B cell (primary cell): Measurements from ENCODE around the gene UCN2. TPM values are rescaled to one million over a fixed set of nuclear protein-coding genes. Genes with fewer than 3 reads are reported as not detected.

Experiments
- ATAC-seq: fragments of 200-7000 bp; cut with Tn5 transposase; one replicate; pipeline ENCODE4 v1.10.0; 2021; ENCODE audit warnings: low read depth, mild to moderate bottlenecking, moderate number of reproducible peaks, moderate library complexity
- CTCF ChIA-PET: fragments of 350-600 bp; sonication (Branson Sonifier 250); formaldehyde crosslinking; loops from one replicate; lab custom pipeline; 2021; ENCODE audit warnings: antibody characterized with exemption, inconsistent platforms; lab: Charles Lee
- POLR2A ChIA-PET: fragments of 350-600 bp; sonication (Branson Sonifier 250); formaldehyde crosslinking; loops from one replicate; lab custom pipeline; 2021; ENCODE audit warnings: antibody characterized with exemption; lab: Charles Lee
- DNase-seq: peaks from one replicate; pipeline ENCODE4 v3.0.0; 2013
- H2AFZ ChIP-seq: 2 replicates; pipeline ENCODE4 v1.6.1; 2012; ENCODE audit warnings: mild to moderate bottlenecking, low read depth, low read length; ENCODE audit not compliant: insufficient read depth, poor library complexity, severe bottlenecking
- H3K27ac ChIP-seq, 2 donors: 1 replicate in 1 of 2; 2 replicates in 1 of 2; pipeline ENCODE4 v1.5.1; 2012 to 2013; ENCODE audit warnings: low read length in 2 of 2, mild to moderate bottlenecking in 2 of 2, moderate library complexity in 1 of 2
- H3K27me3 ChIP-seq, 4 experiments: fragments of 200-600 bp in 1 of 4; sonication (generic) in 1 of 4; replicated peaks in 1 of 4; 1 replicate in 2 of 4; 2 replicates in 2 of 4; pipeline versions ENCODE4 v1.6.1 to v1.7.0; 2013 to 2016; ENCODE audit warnings: low read length in 3 of 4, mild to moderate bottlenecking in 2 of 4, mixed read lengths in 1 of 4, moderate library complexity in 1 of 4; ENCODE audit not compliant: insufficient read depth in 4 of 4, control insufficient read depth in 3 of 4; ENCODE audit errors: control extremely low read depth in 1 of 4
- H3K36me3 ChIP-seq, 2 experiments: replicated peaks in 1 of 2; 1 replicate in 1 of 2; 2 replicates in 1 of 2; pipeline versions ENCODE4 v1.6.1 to v1.7.1; 2013; ENCODE audit warnings: low read length in 1 of 2; ENCODE audit not compliant: insufficient read depth in 2 of 2, control insufficient read depth in 1 of 2; ENCODE audit errors: control extremely low read depth in 1 of 2, extremely low read depth in 1 of 2
- H3K4me1 ChIP-seq, 2 donors: fragments of 200-600 bp in 1 of 2; sonication (generic) in 1 of 2; 1 replicate in 1 of 2; 2 replicates in 1 of 2; pipeline versions ENCODE4 v1.5.1 to v1.6.1; 2013 to 2017; ENCODE audit warnings: low read length in 2 of 2; ENCODE audit not compliant: control insufficient read depth in 2 of 2, insufficient read depth in 2 of 2
- H3K4me2 ChIP-seq: replicated peaks from 2 replicates; pipeline ENCODE3; 2012; ENCODE audit warnings: mild to moderate bottlenecking, low read depth, low read length; ENCODE audit not compliant: poor library complexity, severe bottlenecking
- H3K4me3 ChIP-seq, 5 experiments: fragments of 200-600 bp in 1 of 5; sonication (generic) in 1 of 5; 1 replicate in 3 of 5; 2 replicates in 2 of 5; pipeline versions ENCODE4 v1.5.1 to v1.7.0; 2011 to 2016; ENCODE audit warnings: low read length in 4 of 5, mild to moderate bottlenecking in 4 of 5, low read depth in 2 of 5, control low read depth in 1 of 5, moderate library complexity in 1 of 5; ENCODE audit not compliant: insufficient read depth in 1 of 5; ENCODE audit errors: control extremely low read depth in 1 of 5, extremely low read depth in 1 of 5
- H3K79me2 ChIP-seq: fragments of 200-600 bp; sonication (generic); one replicate; pipeline ENCODE4 v1.6.0; 2016; ENCODE audit warnings: low read length; ENCODE audit not compliant: control insufficient read depth, insufficient read depth
- H3K9ac ChIP-seq: fragments of 200-600 bp; sonication (generic); 2 replicates; pipeline ENCODE4 v1.6.1; 2017; ENCODE audit warnings: mild to moderate bottlenecking, low read length, moderate library complexity
- H3K9me3 ChIP-seq, 3 donors: one replicate each; pipeline versions ENCODE4 v1.6.1 to v1.7.1; 2013; ENCODE audit warnings: low read length in 2 of 3; ENCODE audit not compliant: control insufficient read depth in 2 of 3, insufficient read depth in 1 of 3; ENCODE audit errors: control extremely low read depth in 1 of 3
- H4K20me1 ChIP-seq: 2 replicates; pipeline ENCODE4 v1.6.0; 2012; ENCODE audit warnings: mild to moderate bottlenecking, low read length; ENCODE audit not compliant: insufficient read depth, control insufficient read depth, poor library complexity, severe bottlenecking
- H3K27ac Mint-ChIP-seq: one replicate; pipeline ENCODE4 v1.8.0; 2021; ENCODE audit warnings: mixed read lengths
- H3K27me3 Mint-ChIP-seq: one replicate; pipeline ENCODE4 v1.8.0; 2021; ENCODE audit warnings: mixed read lengths
- H3K4me1 Mint-ChIP-seq: one replicate; pipeline ENCODE4 v1.8.0; 2021; ENCODE audit warnings: mixed read lengths
- H3K4me3 Mint-ChIP-seq: one replicate; pipeline ENCODE4 v1.8.0; 2021; ENCODE audit warnings: mixed read lengths
- H3K9me3 Mint-ChIP-seq: one replicate; pipeline ENCODE4 v1.8.0; 2022; ENCODE audit warnings: mixed read lengths; ENCODE audit not compliant: insufficient read depth
- EZH2 ChIP-seq: IDR thresholded peaks from 2 replicates; pipeline ENCODE4 v1.6.1; 2012; ENCODE audit warnings: borderline replicate concordance, low read depth, mild to moderate bottlenecking, moderate library complexity, low read length; ENCODE audit not compliant: insufficient read depth, poor library complexity, severe bottlenecking
- WGBS: methylation state at CpG from one replicate; pipeline ENCODE4 v1.1.5; 2013; ENCODE audit warnings: missing lambda C conversion rate; ENCODE audit not compliant: insufficient coverage; 5-methylcytosine and 5-hydroxymethylcytosine counted together
- intact Hi-C: fragments of 100-400 bp; cut with micrococcal nuclease; formaldehyde crosslinking; loops from one replicate; pipeline ENCODE4 v1.10.0; 2022
- polyA plus RNA-seq: library from polyadenylated mRNA; depleted of rRNA; stranded (reverse); fragments of >200 nt; gene quantifications from 2 replicates; pipeline ENCODE4 v1.2.3, GENCODE V29; 2012
- total RNA-seq, 2 donors: library from RNA; stranded (reverse); fragments of 120-200 nt in 1 of 2; gene quantifications; 1 replicate in 1 of 2; 2 replicates in 1 of 2; pipeline versions ENCODE4 v1.2.3 to v1.2.4, GENCODE V29; 2013 to 2022
- TF ChIP-seq, protein P1 (sequence below): fragments of 200-600 bp; IDR thresholded peaks from one replicate; pipeline ENCODE4 v1.8.0; 2022; ENCODE audit warnings: antibody characterized with exemption, mild to moderate bottlenecking

UCN2 gene
- total and polyA plus RNA-seq, 2 donors (not counting 1 experiment from before 2014, with no cell fraction given): not detected

DNA sequence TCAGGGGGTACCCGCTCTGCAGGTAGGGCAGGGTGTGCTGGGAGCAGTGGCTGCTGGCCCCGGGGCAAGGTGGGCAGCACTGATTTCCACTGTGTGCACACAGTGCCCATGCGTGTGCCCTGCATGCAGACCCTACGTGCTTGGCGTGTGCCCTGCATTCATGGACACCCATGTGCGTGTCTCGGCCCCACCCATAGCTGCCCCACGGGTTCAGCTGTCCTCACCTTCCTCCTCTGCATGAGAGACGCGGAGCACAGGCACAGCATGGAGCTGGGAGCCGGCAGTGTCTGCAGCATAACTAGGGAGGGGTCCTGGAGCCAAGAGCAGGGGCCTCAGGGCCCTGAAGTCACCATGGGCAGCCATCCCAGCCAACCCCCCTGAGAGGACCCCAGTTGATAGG lies 1.6 kb upstream of the UCN2 start:
- DNase-seq (no peak), ATAC-seq (no peak)
- H3K4me2 ChIP-seq: no peak overlapping the region
- TF ChIP-seq EZH2: no peak
- TF ChIP-seq, protein P1, sequence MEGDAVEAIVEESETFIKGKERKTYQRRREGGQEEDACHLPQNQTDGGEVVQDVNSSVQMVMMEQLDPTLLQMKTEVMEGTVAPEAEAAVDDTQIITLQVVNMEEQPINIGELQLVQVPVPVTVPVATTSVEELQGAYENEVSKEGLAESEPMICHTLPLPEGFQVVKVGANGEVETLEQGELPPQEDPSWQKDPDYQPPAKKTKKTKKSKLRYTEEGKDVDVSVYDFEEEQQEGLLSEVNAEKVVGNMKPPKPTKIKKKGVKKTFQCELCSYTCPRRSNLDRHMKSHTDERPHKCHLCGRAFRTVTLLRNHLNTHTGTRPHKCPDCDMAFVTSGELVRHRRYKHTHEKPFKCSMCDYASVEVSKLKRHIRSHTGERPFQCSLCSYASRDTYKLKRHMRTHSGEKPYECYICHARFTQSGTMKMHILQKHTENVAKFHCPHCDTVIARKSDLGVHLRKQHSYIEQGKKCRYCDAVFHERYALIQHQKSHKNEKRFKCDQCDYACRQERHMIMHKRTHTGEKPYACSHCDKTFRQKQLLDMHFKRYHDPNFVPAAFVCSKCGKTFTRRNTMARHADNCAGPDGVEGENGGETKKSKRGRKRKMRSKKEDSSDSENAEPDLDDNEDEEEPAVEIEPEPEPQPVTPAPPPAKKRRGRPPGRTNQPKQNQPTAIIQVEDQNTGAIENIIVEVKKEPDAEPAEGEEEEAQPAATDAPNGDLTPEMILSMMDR: no peak
- H4K20me1 ChIP-seq: no peaks in the 10 kb centered on the region
- peaks cover 7% of the 10 kb centered on the region for H3K4me1 Mint-ChIP-seq
- 95% methylated on average over 11 of the region's 11 CpGs for WGBS
- no peaks in the 10 kb centered on the region for H3K9me3 Mint-ChIP-seq
- ChIA-PET POLR2A (no interaction called here), CTCF (no interaction called here)
- no peaks in the 10 kb centered on the region for H3K79me2 ChIP-seq
- no peaks in the 10 kb centered on the region for H3K27me3 Mint-ChIP-seq
- intact Hi-C loops: no loop called here
- H3K9ac ChIP-seq: no peak overlapping the region
- H3K4me1 ChIP-seq: peaks cover 9 to 10% of the 10 kb centered on the region in 2 donors
- no peak overlapping the region for H3K27ac ChIP-seq
- H3K27me3 ChIP-seq: no peaks in the 10 kb centered on the region
- H3K9me3 ChIP-seq: no peaks in the 10 kb centered on the region
- H3K4me3 Mint-ChIP-seq: no peak overlapping the region
- no peak overlapping the region for H3K4me3 ChIP-seq
- H3K27ac Mint-ChIP-seq: no peak overlapping the region
- no peaks in the 10 kb centered on the region for H3K36me3 ChIP-seq
- H2AFZ ChIP-seq: no peak overlapping the region

DNA sequence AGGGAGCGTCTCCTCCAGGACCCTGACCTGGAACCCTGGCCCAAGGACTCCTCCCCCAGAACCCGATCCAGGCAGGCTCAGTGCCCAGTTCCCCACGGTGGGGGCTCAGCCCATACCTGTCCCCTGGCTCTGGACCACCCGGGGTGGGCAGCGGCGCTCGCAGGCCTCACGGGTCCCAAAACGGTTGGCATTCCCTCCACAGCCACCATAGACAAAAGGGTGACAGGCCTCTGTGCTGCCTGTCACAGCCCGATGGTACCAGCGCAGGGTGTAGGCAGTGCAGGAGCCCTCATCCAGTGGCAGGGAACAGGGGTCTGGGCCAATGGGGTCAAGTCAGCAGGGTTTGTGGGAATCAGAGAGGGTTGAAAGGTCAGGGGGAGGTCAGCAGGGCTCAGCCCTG lies 1.1 kb upstream of the UCN2 start:
- CTCF ChIA-PET: no interaction called here
- Mint-ChIP-seq H3K4me3 (no peak overlapping the region), H3K4me1 (peaks cover 12% of the 10 kb centered on the region), H3K9me3 (no peaks in the 10 kb centered on the region), H3K27ac (no peak overlapping the region), H3K27me3 (no peaks in the 10 kb centered on the region)
- POLR2A ChIA-PET: no interaction called here
- no peak for TF ChIP-seq EZH2
- TF ChIP-seq, protein P1: no peak
- Histone ChIP-seq H2AFZ (no peak overlapping the region), H3K79me2 (no peaks in the 10 kb centered on the region), H3K9ac (no peak overlapping the region), H3K27ac (no peak overlapping the region), H3K4me1 (peaks cover 11 to 12% of the 10 kb centered on the region in 2 donors), H3K9me3 (no peaks in the 10 kb centered on the region), H4K20me1 (no peaks in the 10 kb centered on the region), H3K36me3 (no peaks in the 10 kb centered on the region), H3K4me3 (no peak overlapping the region), H3K4me2 (no peak overlapping the region), H3K27me3 (no peaks in the 10 kb centered on the region)
- intact Hi-C loops: no loop called here
- WGBS: 91% methylated on average over 5 of the region's 11 CpGs
- no peak for DNase-seq
- ATAC-seq: no peak
